ENCODE measurements around the gene EIF4EBP2. TPM values are rescaled to one million over a fixed set of nuclear protein-coding genes. Genes with fewer than 3 reads are reported as not detected.

EIF4EBP2 gene
- total RNA-seq, 4 donors from 2014 or later = 68.4 to 87.9 (median 77.2) TPM

GRCh38 chr10:70363971-70364771, 39.8 kb upstream of the EIF4EBP2 start:
- TF ChIP-seq POLR2A (IDR thresholded peaks at IDR 0.05) (peak in 1 of 2 donors; percentile 28), CTCF (IDR thresholded peaks at IDR 0.05) (peak; percentile 87 to 99 (median 92)), EP300 (IDR thresholded peaks at IDR 0.05) (peak in 1 of 2 donors; percentile 86)
- Histone ChIP-seq H3K4me3 (peak overlapping the region in 1 of 4 donors; percentile 13), H3K9me3 (no peaks in the 10 kb centered on the region), H3K4me1 (peaks cover 0 to 18% (median 8%) of the 10 kb centered on the region in 4 donors), H3K36me3 (peaks cover 0 to 2% (median 0%) of the 10 kb centered on the region in 3 donors), H3K27ac (peak overlapping the region; percentile 73 to 91 (median 82)), H3K27me3 (no peaks in the 10 kb centered on the region)
- peak; percentile 87 to 92 for DNase-seq (ENCODE audit: low spot score in 2 of 2)
- WGBS, 2 donors = 6% methylated on average over 11 to 14 of the region's 15 CpGs

- TF ChIP-seq POLR2A (IDR thresholded peaks at IDR 0.05) (no peak), CTCF (IDR thresholded peaks at IDR 0.05) (peak in 1 of 5 experiments; percentile 9)
- peak overlapping the region in 1 of 4 donors; percentile 91 for H3K27ac ChIP-seq
- H3K4me1 ChIP-seq = peaks cover 0 to 18% (median 8%) of the 10 kb centered on the region in 4 donors
- H3K36me3 ChIP-seq = peaks cover 0 to 2% (median 0%) of the 10 kb centered on the region in 3 donors
- WGBS, 2 donors = 29 to 46% methylated on average over 2 of the region's 2 CpGs
- DNase-seq (ENCODE audit: low spot score in 2 of 2) = no peak
- no peaks in the 10 kb centered on the region for H3K9me3 ChIP-seq
- no peaks in the 10 kb centered on the region for H3K27me3 ChIP-seq
- H3K4me3 ChIP-seq = no peak overlapping the region
Observed at GRCh38 chr10:70364772-70365091, 39.2 kb upstream of the EIF4EBP2 start.

GRCh38 chr10:70367195-70367796, 36.6 kb upstream of the EIF4EBP2 start:
- no peaks in the 10 kb centered on the region for H3K9me3 ChIP-seq
- WGBS, 2 donors = 72 to 73% methylated on average over 8 of the region's 8 CpGs
- DNase-seq (ENCODE audit: low spot score in 2 of 2) = no peak
- H3K27ac ChIP-seq = peak overlapping the region in 2 of 4 donors; percentile 2 to 7
- H3K4me3 ChIP-seq = no peak overlapping the region
- no peaks in the 10 kb centered on the region for H3K27me3 ChIP-seq
- TF ChIP-seq POLR2A (IDR thresholded peaks at IDR 0.05) = no peak
- TF ChIP-seq EP300 (IDR thresholded peaks at IDR 0.05) = no peak
- TF ChIP-seq CTCF (IDR thresholded peaks at IDR 0.05) = no peak
- peaks cover 0 to 9% (median 2%) of the 10 kb centered on the region in 3 donors for H3K36me3 ChIP-seq
- peaks cover 0 to 18% (median 8%) of the 10 kb centered on the region in 4 donors for H3K4me1 ChIP-seq

GRCh38 chr10:70368774-70369482, 35.0 kb upstream of the EIF4EBP2 start:
- H3K27ac ChIP-seq = no peak overlapping the region
- H3K4me3 ChIP-seq = no peak overlapping the region
- 75% methylated on average over 10 of the region's 10 CpGs for WGBS, 2 donors
- no peaks in the 10 kb centered on the region for H3K9me3 ChIP-seq
- peaks cover 0 to 21% (median 2%) of the 10 kb centered on the region in 3 donors for H3K36me3 ChIP-seq
- TF ChIP-seq POLR2A (IDR thresholded peaks at IDR 0.05) = no peak
- TF ChIP-seq EP300 (IDR thresholded peaks at IDR 0.05) = no peak
- no peak for TF ChIP-seq CTCF (IDR thresholded peaks at IDR 0.05)
- no peak for DNase-seq (ENCODE audit: low spot score in 2 of 2)
- no peaks in the 10 kb centered on the region for H3K27me3 ChIP-seq
- H3K4me1 ChIP-seq = peaks cover 0 to 9% (median 3%) of the 10 kb centered on the region in 4 donors

All from tibial nerve (tissue), 4 donors.